IgD-negative memory B cell (primary cell): Measurements from ENCODE around the gene PLEKHA8. TPM values are rescaled to one million over a fixed set of nuclear protein-coding genes. Genes with fewer than 3 reads are reported as not detected.

Source experiments
- H3K27ac Mint-ChIP-seq, 3 donors: one replicate each; pipeline ENCODE4 v1.8.0; 2020 to 2022; ENCODE audit warnings: mild to moderate bottlenecking in 3 of 3, mixed read lengths in 3 of 3, moderate library complexity in 1 of 3
- H3K27me3 Mint-ChIP-seq: one replicate; pipeline ENCODE4 v1.8.0; 2021; ENCODE audit warnings: mixed read lengths
- H3K36me3 Mint-ChIP-seq: one replicate; pipeline ENCODE4 v1.8.0; 2020; ENCODE audit warnings: mild to moderate bottlenecking, mixed read lengths
- H3K4me1 Mint-ChIP-seq, 3 donors: one replicate each; pipeline ENCODE4 v1.8.0; 2020 to 2022; ENCODE audit warnings: mixed read lengths in 3 of 3, mild to moderate bottlenecking in 1 of 3
- H3K4me3 Mint-ChIP-seq, 4 donors: one replicate each; pipeline ENCODE4 v1.8.0; 2020 to 2022; ENCODE audit warnings: mild to moderate bottlenecking in 4 of 4, mixed read lengths in 4 of 4, moderate library complexity in 3 of 4
- H3K9me3 Mint-ChIP-seq, 3 donors: one replicate each; pipeline ENCODE4 v1.8.0; 2020 to 2021; ENCODE audit warnings: mixed read lengths in 3 of 3, mild to moderate bottlenecking in 1 of 3
- polyA plus RNA-seq: library from polyadenylated mRNA; unstranded; fragments of 300-500 nt; fragmentation: Illumina TruSeq; gene quantifications from one replicate; pipeline ENCODE4 v1.2.3, GENCODE V29; 2021

Gene PLEKHA8
- polyA plus RNA-seq, 1 donor from 2014 or later = 3.6 TPM

- H3K27ac Mint-ChIP-seq = no peak overlapping the region
- H3K36me3 Mint-ChIP-seq = peaks cover 7% of the 10 kb centered on the region
- no peaks in the 10 kb centered on the region for H3K9me3 Mint-ChIP-seq
- no peak overlapping the region for H3K4me3 Mint-ChIP-seq
- no peaks in the 10 kb centered on the region for H3K27me3 Mint-ChIP-seq
- peaks cover 26 to 32% (median 27%) of the 10 kb centered on the region in 3 donors for H3K4me1 Mint-ChIP-seq
These were observed 147.0 kb downstream of the PLEKHA8 start for GRCh38 chr7:30175180-30175579.

GRCh38 chr7:30175636-30176147, 147.5 kb downstream of the PLEKHA8 start:
- H3K36me3 Mint-ChIP-seq = peaks cover 8% of the 10 kb centered on the region
- no peaks in the 10 kb centered on the region for H3K9me3 Mint-ChIP-seq
- H3K27me3 Mint-ChIP-seq = no peaks in the 10 kb centered on the region
- H3K27ac Mint-ChIP-seq = no peak overlapping the region
- H3K4me3 Mint-ChIP-seq = no peak overlapping the region
- H3K4me1 Mint-ChIP-seq = peaks cover 26 to 33% (median 27%) of the 10 kb centered on the region in 3 donors

GRCh38 chr7:30176463-30177109, 148.4 kb downstream of the PLEKHA8 start:
- H3K4me1 Mint-ChIP-seq = peaks cover 26 to 33% (median 27%) of the 10 kb centered on the region in 3 donors
- peaks cover 9% of the 10 kb centered on the region for H3K36me3 Mint-ChIP-seq
- H3K4me3 Mint-ChIP-seq = peak overlapping the region in 1 of 4 donors; percentile 27
- peak overlapping the region in 2 of 3 donors; percentile 14 to 40 for H3K27ac Mint-ChIP-seq
- no peaks in the 10 kb centered on the region for H3K9me3 Mint-ChIP-seq
- no peaks in the 10 kb centered on the region for H3K27me3 Mint-ChIP-seq

- Mint-ChIP-seq H3K4me3 (no peak overlapping the region), H3K27ac (peak overlapping the region in 1 of 3 donors; percentile 40), H3K9me3 (no peaks in the 10 kb centered on the region), H3K27me3 (no peaks in the 10 kb centered on the region), H3K4me1 (peaks cover 26 to 33% (median 27%) of the 10 kb centered on the region in 3 donors), H3K36me3 (peaks cover 9% of the 10 kb centered on the region)
These were observed 149.0 kb downstream of the PLEKHA8 start for GRCh38 chr7:30177186-30177585.

GRCh38 chr7:30177965-30178364, 149.8 kb downstream of the PLEKHA8 start:
- H3K4me3 Mint-ChIP-seq = peak overlapping the region in 1 of 4 donors; percentile 41
- H3K27ac Mint-ChIP-seq = peak overlapping the region in 1 of 3 donors; percentile 51
- no peaks in the 10 kb centered on the region for H3K9me3 Mint-ChIP-seq
- no peaks in the 10 kb centered on the region for H3K27me3 Mint-ChIP-seq
- peaks cover 6% of the 10 kb centered on the region for H3K36me3 Mint-ChIP-seq
- peaks cover 25 to 34% (median 33%) of the 10 kb centered on the region in 3 donors for H3K4me1 Mint-ChIP-seq

- Mint-ChIP-seq H3K4me1 (peaks cover 27 to 41% (median 33%) of the 10 kb centered on the region in 3 donors), H3K36me3 (peaks cover 6% of the 10 kb centered on the region)
These were observed 150.7 kb downstream of the PLEKHA8 start for GRCh38 chr7:30178748-30179436.

More at GRCh38 chr7:30178748-30179436, 150.7 kb downstream of the PLEKHA8 start:
- Mint-ChIP-seq H3K27ac (peak overlapping the region; percentile 77 to 98 (median 96)), H3K9me3 (no peaks in the 10 kb centered on the region), H3K4me3 (peak overlapping the region; percentile 60 to 94 (median 80)), H3K27me3 (no peaks in the 10 kb centered on the region)

Other genes with a start within 250 kb of the PLEKHA8 start
- gene WIPF3, start 221.9 kb upstream of the PLEKHA8 start, polyA plus RNA-seq = not detected
- gene SCRN1, start 38.6 kb upstream of the PLEKHA8 start, polyA plus RNA-seq = 55.5 TPM
- gene FKBP14, start 1.7 kb upstream of the PLEKHA8 start, polyA plus RNA-seq = 3.6 TPM
- 8.9 TPM for gene MTURN, start 106.6 kb downstream of the PLEKHA8 start, polyA plus RNA-seq